ENCODE results near the gene SMIM35. TPM values are rescaled to one million over a fixed set of nuclear protein-coding genes. Genes with fewer than 3 reads are reported as not detected.
"Not testable (repeated sequence)": the region's sequence is repeated elsewhere in the genome, so short reads cannot be mapped to it uniquely, and the experiment has no call there.

The SMIM35 gene
- total and polyA plus RNA-seq, 7 donors, result 0.09 TPM; not detected in 6

DNA sequence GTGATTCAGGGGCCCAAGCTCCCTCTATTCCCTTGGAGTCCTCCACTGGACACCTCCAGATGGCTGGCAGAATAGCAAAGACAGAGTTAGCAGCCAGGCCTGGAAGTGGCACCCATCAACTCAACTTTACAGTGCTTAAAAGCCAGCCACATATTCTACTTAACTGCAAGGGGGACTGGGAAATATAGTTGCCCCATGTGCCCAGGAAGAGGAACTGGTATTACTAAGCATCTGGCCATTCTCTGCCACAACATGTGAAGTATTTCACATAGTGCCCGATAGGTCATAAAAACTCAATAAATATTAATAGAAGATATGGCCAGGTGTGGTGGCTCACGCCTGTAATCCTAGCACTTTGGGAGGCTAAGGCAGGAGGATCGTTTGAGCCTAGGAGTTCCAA, 106.0 kb downstream of the SMIM35 start:
- peaks cover 0 to 10% (median 1%) of the 10 kb centered on the region in 3 donors for H3K27me3 ChIP-seq (ENCODE audit: insufficient read depth in 3 of 3, low read length in 2 of 3)
- no peak overlapping the region for H3K4me3 ChIP-seq
- TF ChIP-seq, protein P1, sequence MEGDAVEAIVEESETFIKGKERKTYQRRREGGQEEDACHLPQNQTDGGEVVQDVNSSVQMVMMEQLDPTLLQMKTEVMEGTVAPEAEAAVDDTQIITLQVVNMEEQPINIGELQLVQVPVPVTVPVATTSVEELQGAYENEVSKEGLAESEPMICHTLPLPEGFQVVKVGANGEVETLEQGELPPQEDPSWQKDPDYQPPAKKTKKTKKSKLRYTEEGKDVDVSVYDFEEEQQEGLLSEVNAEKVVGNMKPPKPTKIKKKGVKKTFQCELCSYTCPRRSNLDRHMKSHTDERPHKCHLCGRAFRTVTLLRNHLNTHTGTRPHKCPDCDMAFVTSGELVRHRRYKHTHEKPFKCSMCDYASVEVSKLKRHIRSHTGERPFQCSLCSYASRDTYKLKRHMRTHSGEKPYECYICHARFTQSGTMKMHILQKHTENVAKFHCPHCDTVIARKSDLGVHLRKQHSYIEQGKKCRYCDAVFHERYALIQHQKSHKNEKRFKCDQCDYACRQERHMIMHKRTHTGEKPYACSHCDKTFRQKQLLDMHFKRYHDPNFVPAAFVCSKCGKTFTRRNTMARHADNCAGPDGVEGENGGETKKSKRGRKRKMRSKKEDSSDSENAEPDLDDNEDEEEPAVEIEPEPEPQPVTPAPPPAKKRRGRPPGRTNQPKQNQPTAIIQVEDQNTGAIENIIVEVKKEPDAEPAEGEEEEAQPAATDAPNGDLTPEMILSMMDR (IDR thresholded peaks at IDR 0.05), result no peak
- no peaks in the 10 kb centered on the region for H3K36me3 ChIP-seq (ENCODE audit: insufficient read depth in 1 of 2, low read depth in 1 of 2)
- 82 to 86% (median 85%) methylated on average over 3 of the region's 3 CpGs for WGBS, 3 donors
- ATAC-seq (no peak), DNase-seq (no peak)
- H3K4me1 ChIP-seq, result no peaks in the 10 kb centered on the region
- H3K27ac ChIP-seq, result no peak overlapping the region
- intact Hi-C loops (cut with DNase I), result no loop called here
- H3K9me3 ChIP-seq, result no peaks in the 10 kb centered on the region

DNA sequence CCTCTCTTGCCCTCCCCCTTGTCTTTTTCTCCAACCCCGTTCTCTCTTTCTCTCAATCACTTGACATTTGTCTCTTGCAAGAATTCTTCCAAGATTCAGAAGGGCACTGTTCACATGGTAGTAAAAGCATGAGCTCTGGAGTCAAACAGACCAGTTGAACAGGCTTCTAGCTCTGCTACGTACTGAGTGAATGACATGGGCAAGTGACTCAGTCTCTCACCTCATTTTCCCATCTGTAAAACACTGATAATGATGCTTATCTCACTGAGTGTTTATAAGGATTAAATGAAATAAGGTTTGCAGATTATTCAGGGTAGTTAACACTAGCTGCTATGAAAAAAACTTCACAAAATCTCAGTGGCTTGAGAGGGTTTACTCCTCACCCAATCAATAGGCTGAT, 106.5 kb downstream of the SMIM35 start:
- TF ChIP-seq, protein P1 (IDR thresholded peaks at IDR 0.05), result no peak
- no peak for ATAC-seq
- intact Hi-C loops (cut with DNase I), result no loop called here
- Histone ChIP-seq H3K4me3 (no peak overlapping the region), H3K4me1 (no peaks in the 10 kb centered on the region), H3K27ac (no peak overlapping the region), H3K27me3 (ENCODE audit: insufficient read depth in 3 of 3, low read length in 2 of 3) (peaks cover 0 to 10% (median 1%) of the 10 kb centered on the region in 3 donors), H3K9me3 (no peaks in the 10 kb centered on the region), H3K36me3 (ENCODE audit: insufficient read depth in 1 of 2, low read depth in 1 of 2) (no peaks in the 10 kb centered on the region)
- 16 to 24% (median 24%) methylated on average over 2 of the region's 2 CpGs for WGBS, 3 donors
- DNase-seq, result no peak

DNA sequence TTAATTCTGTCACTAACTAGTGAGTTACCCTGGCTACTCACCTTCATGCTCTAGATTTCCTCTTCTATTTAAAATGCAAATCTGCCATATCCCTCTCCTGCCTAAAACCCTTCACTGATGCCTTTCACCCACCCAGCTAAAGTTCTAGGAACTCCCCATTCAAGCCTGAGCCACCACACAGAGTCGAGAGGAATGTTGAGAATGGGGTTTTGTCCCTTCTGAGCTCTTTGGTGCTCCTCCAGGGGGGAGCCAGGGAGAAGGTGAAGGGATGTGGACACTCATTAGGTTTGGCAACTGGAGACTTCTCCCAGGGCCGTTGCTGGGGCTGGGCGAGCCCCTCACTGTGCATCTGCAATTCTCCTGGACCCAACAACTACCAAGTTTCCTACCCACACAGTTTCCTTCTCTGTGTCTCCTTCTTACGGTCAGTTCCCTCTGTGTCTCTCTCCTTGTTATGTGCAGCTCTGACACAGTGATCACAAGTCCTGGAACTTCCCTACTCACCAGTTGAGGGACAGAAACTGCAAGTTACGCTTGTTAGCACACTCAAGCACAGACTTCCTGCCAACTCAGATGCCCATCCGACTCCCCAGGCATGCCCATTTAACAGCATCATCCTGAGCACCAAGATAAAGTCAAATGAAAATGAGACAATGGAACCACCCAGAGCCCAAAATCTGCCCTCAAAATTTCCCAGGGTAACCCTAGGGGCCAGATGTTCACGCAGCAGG, 107.1 kb downstream of the SMIM35 start:
- H3K27me3 ChIP-seq (ENCODE audit: insufficient read depth in 3 of 3, low read length in 2 of 3), result peaks cover 0 to 10% (median 1%) of the 10 kb centered on the region in 3 donors
- H3K9me3 ChIP-seq, result no peaks in the 10 kb centered on the region
- intact Hi-C loops (cut with DNase I), result no loop called here
- ATAC-seq (peak in 1 of 4 donors; percentile 35), DNase-seq (no peak)
- no peak overlapping the region for H3K4me3 ChIP-seq
- H3K4me1 ChIP-seq, result no peaks in the 10 kb centered on the region
- no peak overlapping the region for H3K27ac ChIP-seq
- no peaks in the 10 kb centered on the region for H3K36me3 ChIP-seq (ENCODE audit: insufficient read depth in 1 of 2, low read depth in 1 of 2)
- 56 to 65% (median 64%) methylated on average over 7 of the region's 7 CpGs for WGBS, 3 donors
- TF ChIP-seq, protein P1 (IDR thresholded peaks at IDR 0.05), result no peak

DNA sequence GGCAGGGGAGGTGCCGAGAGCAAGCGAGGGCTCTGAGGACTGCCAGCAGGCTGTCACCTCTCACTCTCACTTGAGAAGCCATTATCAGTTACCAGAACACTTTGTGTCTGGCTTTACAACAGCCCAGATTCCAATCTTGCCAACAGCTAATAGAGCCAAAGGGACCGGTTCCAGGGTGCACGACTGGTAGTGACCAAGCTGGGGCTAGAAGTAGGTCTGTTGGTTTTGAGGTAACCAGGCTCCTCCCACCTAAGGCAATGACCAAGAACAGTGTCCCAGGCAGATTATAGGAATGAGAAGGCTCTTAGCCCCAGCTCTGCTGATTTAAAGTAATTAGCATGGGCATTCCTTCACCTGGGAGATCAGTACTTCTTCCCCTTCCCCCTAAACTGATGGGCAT, 107.8 kb downstream of the SMIM35 start:
- H3K4me1 ChIP-seq, result no peaks in the 10 kb centered on the region
- TF ChIP-seq, protein P1 (IDR thresholded peaks at IDR 0.05), result no peak
- H3K27me3 ChIP-seq (ENCODE audit: insufficient read depth in 3 of 3, low read length in 2 of 3), result peaks cover 0 to 10% (median 1%) of the 10 kb centered on the region in 3 donors
- H3K4me3 ChIP-seq, result no peak overlapping the region
- H3K27ac ChIP-seq, result no peak overlapping the region
- H3K36me3 ChIP-seq (ENCODE audit: insufficient read depth in 1 of 2, low read depth in 1 of 2), result no peaks in the 10 kb centered on the region
- H3K9me3 ChIP-seq, result no peaks in the 10 kb centered on the region
- ATAC-seq (no peak), DNase-seq (no peak)
- WGBS, 3 donors, result 33 to 69% (median 51%) methylated on average over 4 of the region's 4 CpGs
- intact Hi-C loops (cut with DNase I), result no loop called here

DNA sequence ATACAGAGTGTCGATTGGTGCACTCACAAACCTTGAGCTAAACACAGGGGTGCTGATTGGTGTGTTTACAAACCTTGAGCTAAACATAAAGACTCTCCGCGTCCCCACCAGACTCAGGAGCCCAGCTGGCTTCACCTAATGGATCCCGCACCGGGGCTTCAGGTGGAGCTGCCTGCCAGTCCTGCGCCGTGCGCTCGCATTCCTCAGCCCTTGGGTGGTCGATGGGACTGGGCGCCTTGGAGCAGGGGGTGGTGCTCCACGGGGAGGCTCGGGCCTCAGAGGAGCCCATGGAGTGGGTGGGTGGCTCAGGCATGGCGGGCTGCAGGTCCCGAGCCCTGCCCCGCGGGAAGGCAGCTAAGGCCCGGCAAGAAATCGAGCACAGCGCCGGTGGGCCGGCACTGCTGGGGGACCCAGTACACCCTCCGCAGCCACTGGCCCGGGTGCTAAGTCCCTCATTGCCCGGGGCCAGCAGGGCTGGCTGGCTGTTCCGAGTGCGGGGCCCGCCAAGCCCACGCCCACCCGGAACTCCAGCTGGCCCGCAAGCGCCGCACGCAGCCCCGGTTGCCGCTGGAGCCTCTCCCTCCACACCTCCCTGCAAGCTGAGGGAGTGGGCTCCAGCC, 108.4 kb downstream of the SMIM35 start:
- H3K9me3 ChIP-seq; H3K27ac ChIP-seq; H3K27me3 ChIP-seq (ENCODE audit: insufficient read depth in 3 of 3, low read length in 2 of 3); ATAC-seq; H3K4me3 ChIP-seq; H3K36me3 ChIP-seq (ENCODE audit: insufficient read depth in 1 of 2, low read depth in 1 of 2); intact Hi-C loops (cut with DNase I); DNase-seq; H3K4me1 ChIP-seq: not testable (repeated sequence)
- WGBS, 3 donors, result 91% methylated on average over 17 to 33 of the region's 36 CpGs

DNA sequence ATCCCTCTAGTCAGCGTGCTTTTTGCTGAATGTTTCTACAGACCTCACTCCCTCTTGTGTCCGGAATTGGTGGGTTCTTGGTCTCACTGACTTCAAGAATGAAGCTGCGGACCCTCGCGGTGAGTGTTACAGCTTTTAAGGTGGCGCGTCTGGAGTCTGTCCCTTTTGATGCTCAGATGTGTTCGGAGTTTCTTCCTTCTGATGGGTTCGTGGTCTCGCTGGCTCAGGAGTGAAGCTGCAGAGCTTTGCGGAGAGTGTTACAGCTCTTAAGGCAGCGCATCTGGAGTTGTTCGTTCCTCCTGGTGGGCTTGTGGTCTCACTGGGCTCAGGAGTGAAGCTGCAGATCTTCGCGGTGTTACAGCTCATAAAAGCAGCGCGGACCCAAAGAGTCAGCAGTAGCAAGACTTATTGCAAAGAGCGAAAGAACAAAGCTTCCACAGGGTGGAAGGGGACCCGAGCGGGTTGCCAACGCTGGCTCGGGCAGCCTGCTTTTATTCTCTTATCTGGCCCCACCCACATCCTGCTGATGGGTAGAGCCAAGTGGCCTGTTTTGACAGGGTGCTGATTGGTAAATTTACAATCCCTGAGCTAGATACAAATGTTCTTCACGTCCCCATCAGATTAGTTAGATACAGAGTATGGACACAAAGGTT, 109.0 kb downstream of the SMIM35 start:
- H3K9me3 ChIP-seq; H3K4me1 ChIP-seq; H3K27me3 ChIP-seq (ENCODE audit: insufficient read depth in 3 of 3, low read length in 2 of 3); DNase-seq; H3K27ac ChIP-seq; H3K4me3 ChIP-seq; ATAC-seq; intact Hi-C loops (cut with DNase I); H3K36me3 ChIP-seq (ENCODE audit: insufficient read depth in 1 of 2, low read depth in 1 of 2): not testable (repeated sequence)
- 79 to 88% (median 79%) methylated on average over 23 of the region's 23 CpGs for WGBS, 3 donors

Measured in psoas muscle (tissue), 8 donors.